ENCODE results near the gene TMEM107. TPM values are rescaled to one million over a fixed set of nuclear protein-coding genes. Genes with fewer than 3 reads are reported as not detected.

TMEM107 gene
- total RNA-seq, 1 donor from 2014 or later = 12.8 TPM

DNA sequence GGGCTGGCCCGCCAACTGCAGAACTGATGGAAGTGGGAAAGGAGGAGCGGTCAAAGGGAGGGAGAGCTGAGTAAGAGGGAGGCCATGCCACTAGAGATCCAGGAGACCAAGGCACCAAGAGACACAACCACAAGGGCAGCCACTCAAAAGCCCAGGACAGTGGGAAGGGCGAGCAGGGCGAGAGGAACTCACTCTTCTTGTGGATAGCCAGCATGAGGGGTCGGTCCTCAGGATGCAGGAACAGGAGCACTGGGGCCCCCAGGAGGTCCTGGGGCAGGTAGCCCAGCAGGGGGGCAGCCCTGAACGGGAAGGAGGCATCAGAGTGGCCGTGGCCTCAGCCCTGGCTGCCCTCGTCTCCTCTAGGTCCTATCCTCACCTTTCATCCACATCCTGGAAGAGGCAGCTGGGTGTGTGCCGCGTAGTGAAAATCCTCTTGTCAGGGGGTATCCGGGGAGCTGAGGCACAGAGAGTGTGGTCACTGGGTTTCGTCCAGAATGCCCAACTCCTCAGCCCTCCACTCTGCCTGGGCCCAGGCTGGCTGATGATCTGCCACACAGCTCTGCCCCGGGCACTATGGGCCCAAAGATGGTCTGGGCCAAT lies 28.3 kb downstream of the TMEM107 start:
- H3K4me3 Mint-ChIP-seq (ENCODE audit: unreplicated experiment) = peak overlapping the region; percentile 42
- H3K4me1 Mint-ChIP-seq (ENCODE audit: low read depth, unreplicated experiment) = peaks cover 1% of the 10 kb centered on the region
- no peak overlapping the region for H3K27ac Mint-ChIP-seq (ENCODE audit: unreplicated experiment)
- TF ChIP-seq, protein P1, sequence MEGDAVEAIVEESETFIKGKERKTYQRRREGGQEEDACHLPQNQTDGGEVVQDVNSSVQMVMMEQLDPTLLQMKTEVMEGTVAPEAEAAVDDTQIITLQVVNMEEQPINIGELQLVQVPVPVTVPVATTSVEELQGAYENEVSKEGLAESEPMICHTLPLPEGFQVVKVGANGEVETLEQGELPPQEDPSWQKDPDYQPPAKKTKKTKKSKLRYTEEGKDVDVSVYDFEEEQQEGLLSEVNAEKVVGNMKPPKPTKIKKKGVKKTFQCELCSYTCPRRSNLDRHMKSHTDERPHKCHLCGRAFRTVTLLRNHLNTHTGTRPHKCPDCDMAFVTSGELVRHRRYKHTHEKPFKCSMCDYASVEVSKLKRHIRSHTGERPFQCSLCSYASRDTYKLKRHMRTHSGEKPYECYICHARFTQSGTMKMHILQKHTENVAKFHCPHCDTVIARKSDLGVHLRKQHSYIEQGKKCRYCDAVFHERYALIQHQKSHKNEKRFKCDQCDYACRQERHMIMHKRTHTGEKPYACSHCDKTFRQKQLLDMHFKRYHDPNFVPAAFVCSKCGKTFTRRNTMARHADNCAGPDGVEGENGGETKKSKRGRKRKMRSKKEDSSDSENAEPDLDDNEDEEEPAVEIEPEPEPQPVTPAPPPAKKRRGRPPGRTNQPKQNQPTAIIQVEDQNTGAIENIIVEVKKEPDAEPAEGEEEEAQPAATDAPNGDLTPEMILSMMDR (IDR thresholded peaks at IDR 0.05; ENCODE audit: partially characterized antibody, unreplicated experiment) = no peak
- peaks cover 13% of the 10 kb centered on the region for H3K9me3 Mint-ChIP-seq (ENCODE audit: unreplicated experiment)
- no peak for DNase-seq
- no peaks in the 10 kb centered on the region for H3K36me3 Mint-ChIP-seq (ENCODE audit: unreplicated experiment)
- H3K27me3 Mint-ChIP-seq (ENCODE audit: unreplicated experiment) = peaks cover 1% of the 10 kb centered on the region

DNA sequence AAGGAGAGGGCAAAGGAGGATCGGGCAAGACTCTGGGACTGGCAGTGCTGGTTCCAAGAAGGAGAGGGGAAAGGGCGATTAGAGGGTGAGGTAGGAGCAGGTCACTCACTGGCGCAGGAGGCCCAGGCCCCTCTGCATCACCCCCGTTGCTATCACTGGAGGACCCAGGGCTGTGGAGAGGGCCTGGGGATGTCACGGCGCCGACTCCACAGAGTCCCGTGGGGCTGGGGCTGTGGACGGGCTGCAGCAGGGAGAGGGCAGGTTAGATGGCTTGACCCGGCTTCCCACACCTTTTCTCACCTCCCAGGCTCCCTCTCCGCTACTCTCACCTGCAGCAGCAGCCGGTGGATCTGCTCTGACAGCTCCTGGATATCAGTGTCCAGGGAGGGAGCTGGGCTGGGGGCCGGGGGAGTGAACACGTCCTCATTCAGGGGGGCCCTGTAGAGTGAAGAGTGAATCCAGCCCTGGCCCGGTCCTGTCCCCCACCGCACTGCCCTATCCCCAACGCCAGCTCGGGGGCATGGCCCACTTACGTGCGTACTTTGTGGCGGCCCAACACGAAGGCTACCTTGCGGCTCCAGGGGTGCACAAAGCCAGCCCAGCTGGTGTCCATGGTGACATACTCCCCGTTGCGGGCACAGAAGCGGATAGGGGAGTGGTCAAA lies 28.9 kb downstream of the TMEM107 start:
- H3K27me3 Mint-ChIP-seq (ENCODE audit: unreplicated experiment) = peaks cover 1% of the 10 kb centered on the region
- peaks cover 8% of the 10 kb centered on the region for H3K9me3 Mint-ChIP-seq (ENCODE audit: unreplicated experiment)
- H3K36me3 Mint-ChIP-seq (ENCODE audit: unreplicated experiment) = no peaks in the 10 kb centered on the region
- TF ChIP-seq, protein P1 (IDR thresholded peaks at IDR 0.05; ENCODE audit: partially characterized antibody, unreplicated experiment) = no peak
- DNase-seq = no peak
- H3K27ac Mint-ChIP-seq (ENCODE audit: unreplicated experiment) = no peak overlapping the region
- H3K4me3 Mint-ChIP-seq (ENCODE audit: unreplicated experiment) = peak overlapping the region; percentile 42
- H3K4me1 Mint-ChIP-seq (ENCODE audit: low read depth, unreplicated experiment) = no peaks in the 10 kb centered on the region

DNA sequence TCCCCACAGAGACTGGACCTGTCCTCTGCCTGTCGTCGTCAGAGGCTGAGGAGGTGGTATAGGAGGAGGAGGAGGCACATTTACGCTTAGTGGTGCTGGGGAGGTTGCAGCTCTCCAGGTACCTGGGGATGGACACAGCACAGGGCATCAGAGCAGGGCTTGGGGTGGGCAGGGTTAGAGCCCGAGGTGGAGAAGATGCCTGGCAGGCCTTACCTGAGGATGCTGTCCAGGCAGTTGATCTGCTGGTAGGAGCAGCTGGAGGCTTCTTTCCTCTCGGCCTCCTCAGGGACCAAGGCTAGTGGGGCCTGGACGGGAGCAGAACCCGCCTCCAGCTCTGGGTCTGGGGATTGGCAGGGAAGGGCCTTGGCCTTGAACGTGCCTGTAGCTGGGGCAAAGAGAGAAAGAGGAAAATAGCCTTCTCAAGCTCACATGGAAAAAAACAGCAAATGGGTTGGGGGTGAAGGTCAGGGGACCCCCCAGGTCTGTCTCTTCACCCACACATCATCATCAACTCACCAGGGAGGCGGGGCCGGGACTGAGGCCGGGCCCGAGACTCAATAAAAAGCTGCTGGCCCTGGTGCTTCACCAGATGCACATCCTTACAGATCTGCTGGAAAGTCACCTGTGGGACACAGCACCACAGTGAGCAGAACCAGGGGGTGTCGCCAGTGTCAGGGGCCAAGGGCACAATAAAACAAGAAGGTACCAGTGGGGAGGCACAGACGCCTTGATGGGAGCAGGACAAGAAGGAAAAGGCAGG lies 29.6 kb downstream of the TMEM107 start:
- Mint-ChIP-seq H3K9me3 (ENCODE audit: unreplicated experiment) (peaks cover 6% of the 10 kb centered on the region), H3K27me3 (ENCODE audit: unreplicated experiment) (peaks cover 1% of the 10 kb centered on the region), H3K4me1 (ENCODE audit: low read depth, unreplicated experiment) (no peaks in the 10 kb centered on the region), H3K36me3 (ENCODE audit: unreplicated experiment) (no peaks in the 10 kb centered on the region), H3K27ac (ENCODE audit: unreplicated experiment) (no peak overlapping the region), H3K4me3 (ENCODE audit: unreplicated experiment) (no peak overlapping the region)
- TF ChIP-seq, protein P1 (IDR thresholded peaks at IDR 0.05; ENCODE audit: partially characterized antibody, unreplicated experiment) = no peak
- no peak for DNase-seq

DNA sequence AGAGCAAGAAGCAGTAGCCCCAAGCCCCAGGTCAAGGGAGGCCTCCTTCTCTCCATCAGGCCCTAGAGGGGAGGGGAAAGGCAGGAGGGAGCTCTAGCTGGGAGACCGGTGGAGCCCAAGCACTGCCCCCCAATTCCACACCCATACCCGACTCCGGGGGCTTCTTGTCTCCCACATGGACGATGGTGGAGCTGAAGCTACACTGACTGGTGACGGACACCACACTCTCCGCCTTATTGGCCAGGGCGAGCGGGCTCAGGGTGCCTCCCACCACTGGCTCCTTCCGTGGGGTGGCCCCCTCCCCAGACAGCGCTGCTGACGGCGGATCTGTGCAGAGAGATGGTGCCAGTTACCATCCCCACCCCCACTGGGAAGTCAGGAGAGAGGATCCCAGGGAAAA lies 30.4 kb downstream of the TMEM107 start:
- Mint-ChIP-seq H3K4me3 (ENCODE audit: unreplicated experiment) (no peak overlapping the region), H3K9me3 (ENCODE audit: unreplicated experiment) (peaks cover 6% of the 10 kb centered on the region), H3K27me3 (ENCODE audit: unreplicated experiment) (peaks cover 5% of the 10 kb centered on the region), H3K4me1 (ENCODE audit: low read depth, unreplicated experiment) (no peaks in the 10 kb centered on the region), H3K36me3 (ENCODE audit: unreplicated experiment) (no peaks in the 10 kb centered on the region), H3K27ac (ENCODE audit: unreplicated experiment) (no peak overlapping the region)
- no peak for DNase-seq
- TF ChIP-seq, protein P1 (IDR thresholded peaks at IDR 0.05; ENCODE audit: partially characterized antibody, unreplicated experiment) = no peak

Data from glutamatergic neuron (in vitro differentiated cells).